LNCaP clone FGC (cell line): Measurements from ENCODE around the gene RBM10.

ENCODE experiments used
- DNase-seq: peaks from one replicate; pipeline ENCODE4 v3.0.0-alpha.2; 2011; ENCODE audit warnings: low read depth
- H3K4me3 ChIP-seq: 2 replicates; pipeline ENCODE4 v1.5.1; 2011; ENCODE audit warnings: mild to moderate bottlenecking, low read depth, low read length, control low read depth
- CTCF ChIP-seq: IDR thresholded peaks from 2 replicates; pipeline ENCODE4 v1.5.1; 2012; ENCODE audit warnings: mild to moderate bottlenecking; ENCODE audit not compliant: control insufficient read depth, insufficient read depth; ENCODE audit errors: extremely low read depth

RBM10 gene

GRCh38 chrX:47215291-47215900, 70.4 kb downstream of the RBM10 start:
- no peak for DNase-seq
- no peak overlapping the region for H3K4me3 ChIP-seq
- no peak for TF ChIP-seq CTCF

GRCh38 chrX:47216393-47216925, 71.4 kb downstream of the RBM10 start:
- no peak for TF ChIP-seq CTCF
- H3K4me3 ChIP-seq = no peak overlapping the region
- no peak for DNase-seq

GRCh38 chrX:47217121-47217851, 72.3 kb downstream of the RBM10 start:
- DNase-seq = no peak
- peak overlapping the region; percentile 25; the same call in 1 of the 2 replicates for H3K4me3 ChIP-seq
- no peak for TF ChIP-seq CTCF

GRCh38 chrX:47217852-47218279, 72.8 kb downstream of the RBM10 start:
- H3K4me3 ChIP-seq = peak overlapping the region; percentile 81
- DNase-seq = peak; percentile 93
- TF ChIP-seq CTCF = no peak

DNA sequence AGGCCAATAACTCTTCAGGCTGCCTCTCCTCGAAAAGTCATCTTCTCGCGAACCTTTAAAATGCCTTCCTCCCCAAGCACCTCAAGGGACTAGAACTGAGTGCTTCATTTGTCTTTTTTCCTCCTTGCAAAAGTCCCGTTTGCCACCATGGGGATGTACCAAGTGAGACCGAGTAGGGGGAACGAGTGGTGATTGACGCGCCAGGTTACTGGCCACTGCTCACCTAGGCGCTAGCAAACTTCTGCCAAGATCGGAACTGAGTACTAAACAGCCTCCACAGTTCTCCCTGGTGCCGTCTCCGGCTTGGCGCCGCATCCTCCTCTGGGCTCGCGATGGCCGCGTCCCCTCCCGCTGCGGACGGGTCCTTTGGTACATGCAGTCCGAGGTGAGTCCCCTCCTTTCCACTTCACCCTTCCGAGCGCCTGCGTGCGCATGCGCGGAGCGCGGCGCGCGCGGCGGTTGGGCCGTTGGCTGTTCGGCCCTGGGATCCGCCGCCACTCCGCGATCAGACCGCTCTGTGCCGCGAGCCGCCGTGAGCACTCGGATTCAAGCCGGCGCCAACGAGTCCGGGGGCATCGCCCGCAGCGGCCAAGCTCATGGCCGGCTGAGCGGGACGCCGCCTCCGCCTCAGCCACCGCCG, 73.4 kb downstream of the RBM10 start, which contains the start of gene CDK16:
Gene CDK16 (plus strand): TSS at position 402 of the 640 bp plus-strand sequence. CDS start 4,877 bp downstream, outside the sequence.
- H3K4me3 ChIP-seq = peak within 1 kb of the TSS; percentile 81
- peak; percentile 36 for DNase-seq
- no peak for TF ChIP-seq CTCF

- H3K4me3 ChIP-seq = peak overlapping the region; percentile 81
- DNase-seq = no peak
- no peak for TF ChIP-seq CTCF
These were observed 74.1 kb downstream of the RBM10 start for GRCh38 chrX:47218920-47219815.
